Spleen (tissue), 11 donors: ENCODE measurements around the gene ADGRG3. TPM values are rescaled to one million over a fixed set of nuclear protein-coding genes. Genes with fewer than 3 reads are reported as not detected.

Experiments used
- DNase-seq: peaks from one replicate; pipeline ENCODE4 v3.0.0-alpha.2; 2020
- H3K27ac ChIP-seq, 8 donors: fragments of 200-600 bp; sonication (generic) in 7 of 8; 1 replicate in 4 of 8; 2 replicates in 4 of 8; pipeline versions ENCODE4 v1.5.0 to v1.8.0; 2016 to 2021; ENCODE audit warnings: inconsistent platforms in 4 of 8, mild to moderate bottlenecking in 4 of 8, moderate library complexity in 1 of 8
- H3K27me3 ChIP-seq, 7 donors: fragments of 200-600 bp; sonication (generic) in 6 of 7; replicated peaks in 1 of 7; 1 replicate in 4 of 7; 2 replicates in 3 of 7; pipeline versions ENCODE4 v1.5.0 to v1.8.0; 2016 to 2021; ENCODE audit warnings: inconsistent platforms in 3 of 7, mild to moderate bottlenecking in 1 of 7
- H3K36me3 ChIP-seq, 6 donors: fragments of 200-600 bp; sonication (generic) in 5 of 6; 1 replicate in 4 of 6; 2 replicates in 2 of 6; pipeline versions ENCODE4 v1.5.0 to v1.8.0; 2016 to 2021; ENCODE audit warnings: inconsistent platforms in 2 of 6
- H3K4me1 ChIP-seq, 6 donors: fragments of 200-600 bp; sonication (generic) in 5 of 6; 1 replicate in 3 of 6; 2 replicates in 3 of 6; pipeline versions ENCODE4 v1.5.0 to v1.8.0; 2016 to 2021; ENCODE audit warnings: inconsistent platforms in 3 of 6
- H3K4me3 ChIP-seq, 8 donors: fragments of 200-600 bp; sonication (generic) in 7 of 8; 1 replicate in 4 of 8; 2 replicates in 4 of 8; pipeline versions ENCODE4 v1.5.0 to v1.8.0; 2016 to 2021; ENCODE audit warnings: inconsistent platforms in 4 of 8, mild to moderate bottlenecking in 4 of 8, moderate library complexity in 2 of 8
- H3K9me3 ChIP-seq, 8 donors: fragments of 200-600 bp; sonication (generic) in 7 of 8; 1 replicate in 4 of 8; 2 replicates in 4 of 8; pipeline versions ENCODE4 v1.5.0 to v1.8.0; 2016 to 2021; ENCODE audit warnings: inconsistent platforms in 4 of 8
- POLR2A ChIP-seq, 3 donors: fragments of 450-650 bp; IDR thresholded peaks; one replicate each; pipeline ENCODE4 v1.5.1; 2017; ENCODE audit warnings: antibody characterized with exemption in 3 of 3, mild to moderate bottlenecking in 1 of 3
- POLR2AphosphoS5 ChIP-seq, 3 donors: sonication (generic); formaldehyde crosslinking; IDR thresholded peaks; one replicate each; pipeline ENCODE4 v1.5.1; 2017; ENCODE audit warnings: antibody characterized with exemption in 3 of 3
- WGBS, 5 donors: extraction: QIAGEN DNeasy Blood & Tissue Kit in 3 of 5; methylation state at CpG; one replicate each; pipeline versions ENCODE4 v1.1.5 to v1.1.7; 2013 to 2018; 5-methylcytosine and 5-hydroxymethylcytosine counted together
- intact Hi-C: fragments of 100-400 bp; cut with DNase I; formaldehyde crosslinking; loops from one replicate; pipeline ENCODE4 v1.15.0; 2023; ENCODE audit warnings: low total_unique reads
- polyA plus RNA-seq, 3 donors: library from polyadenylated mRNA; stranded (reverse); fragments of 200-250 nt; gene quantifications; one replicate each; pipeline ENCODE4 v1.2.1, GENCODE V29; 2013
- total RNA-seq, 7 donors: library from RNA; depleted of rRNA in 3 of 7; stranded (reverse); fragments of >200 nt in 3 of 7; fragmentation: NEBNext Ultra II Directional in 4 of 7; extraction: Animal tissue kit (Norgen Biotek cat#: 25700) in 4 of 7; gene quantifications; one replicate each; pipeline versions ENCODE4 v1.1.0 to v1.2.1, GENCODE V29; 2016 to 2021
- TF ChIP-seq, protein P1 (sequence below), 11 experiments: fragments of 200-600 bp in 7 of 11; fragments of 450-650 bp in 4 of 11; sonication (generic) in 4 of 11; IDR thresholded peaks in 8 of 11; conservative IDR thresholded peaks in 3 of 11; 1 replicate in 7 of 11; 2 replicates in 4 of 11; pipeline versions ENCODE4 v1.4.0 to v1.8.0; 2016 to 2021; ENCODE audit warnings: antibody characterized with exemption in 11 of 11, inconsistent platforms in 4 of 11, mild to moderate bottlenecking in 1 of 11
- donor health status: healthy with polysubstance abuse.
- donor health status: DM: no; HTN: no; CAD: no; lungs with moderate emphysema.
- donor health status: DM: no; HTN: no; CAD: no.
- donor health status: Bipolar disorder and iron deficiency.
- donor health status: healthy.
- donor health status: DM: no; HTN: no; CAD: no.
- donor health status: DM: yes; HTN: yes; CAD: no.

The ADGRG3 gene
- total and polyA plus RNA-seq, 10 donors = 2.5 to 116 (median 27.2) TPM

DNA sequence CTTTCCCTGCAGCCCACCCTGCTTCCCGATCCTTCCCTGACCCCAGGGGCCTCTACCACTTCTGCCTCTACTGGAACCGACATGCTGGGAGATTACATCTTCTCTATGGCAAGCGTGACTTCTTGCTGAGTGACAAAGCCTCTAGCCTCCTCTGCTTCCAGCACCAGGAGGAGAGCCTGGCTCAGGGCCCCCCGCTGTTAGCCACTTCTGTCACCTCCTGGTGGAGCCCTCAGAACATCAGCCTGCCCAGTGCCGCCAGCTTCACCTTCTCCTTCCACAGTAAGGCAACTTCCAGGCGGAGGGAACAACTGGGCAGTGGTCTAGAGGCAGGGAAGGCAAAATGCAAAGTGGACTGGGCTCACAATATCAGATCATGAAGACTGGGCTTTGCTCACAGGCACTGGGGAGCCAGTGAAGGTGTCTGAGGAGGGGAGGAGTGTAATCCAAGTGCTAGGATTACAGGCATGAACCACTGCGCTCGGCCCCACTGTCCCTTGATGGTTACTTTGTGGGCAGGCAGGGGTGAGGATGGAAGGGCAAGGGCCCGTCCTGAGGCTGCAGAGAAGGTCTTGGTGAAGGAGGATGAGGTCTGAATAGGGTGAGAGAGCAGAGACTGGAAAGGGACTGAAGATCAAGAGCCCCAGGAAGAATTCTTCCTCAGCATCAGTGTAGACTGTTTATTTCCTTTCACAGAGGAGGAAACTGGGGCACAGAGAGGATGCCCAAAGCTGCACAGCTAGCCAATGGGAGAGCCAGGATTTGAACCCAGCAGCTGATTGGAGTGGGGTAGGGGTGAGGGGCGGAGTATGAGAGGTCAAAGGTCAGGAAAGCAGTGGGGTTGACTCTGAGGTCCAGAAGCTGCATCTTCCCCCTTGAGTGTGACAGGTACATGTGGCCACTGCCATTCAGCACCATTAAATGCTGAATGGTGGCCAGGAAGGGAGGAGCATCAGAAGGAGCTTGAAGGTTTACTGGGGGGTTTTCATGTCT is 16.5 kb upstream of the ADGRG3 start:
- H3K36me3 ChIP-seq = no peaks in the 10 kb centered on the region
- WGBS, 5 donors = 84 to 90% (median 86%) methylated on average over 10 of the region's 10 CpGs
- H3K27ac ChIP-seq = peak overlapping the region in 2 of 8 donors; percentile 13 to 48
- intact Hi-C loops = no loop called here
- DNase-seq = peak; percentile 68
- no peak overlapping the region for H3K4me3 ChIP-seq
- peaks cover 0 to 6% (median 0%) of the 10 kb centered on the region in 7 donors for H3K27me3 ChIP-seq
- H3K4me1 ChIP-seq = peaks cover 11 to 90% (median 25%) of the 10 kb centered on the region in 6 donors
- no peak for TF ChIP-seq POLR2AphosphoS5 (IDR thresholded peaks at IDR 0.05)
- no peak for TF ChIP-seq POLR2A (IDR thresholded peaks at IDR 0.05)
- TF ChIP-seq, protein P1, sequence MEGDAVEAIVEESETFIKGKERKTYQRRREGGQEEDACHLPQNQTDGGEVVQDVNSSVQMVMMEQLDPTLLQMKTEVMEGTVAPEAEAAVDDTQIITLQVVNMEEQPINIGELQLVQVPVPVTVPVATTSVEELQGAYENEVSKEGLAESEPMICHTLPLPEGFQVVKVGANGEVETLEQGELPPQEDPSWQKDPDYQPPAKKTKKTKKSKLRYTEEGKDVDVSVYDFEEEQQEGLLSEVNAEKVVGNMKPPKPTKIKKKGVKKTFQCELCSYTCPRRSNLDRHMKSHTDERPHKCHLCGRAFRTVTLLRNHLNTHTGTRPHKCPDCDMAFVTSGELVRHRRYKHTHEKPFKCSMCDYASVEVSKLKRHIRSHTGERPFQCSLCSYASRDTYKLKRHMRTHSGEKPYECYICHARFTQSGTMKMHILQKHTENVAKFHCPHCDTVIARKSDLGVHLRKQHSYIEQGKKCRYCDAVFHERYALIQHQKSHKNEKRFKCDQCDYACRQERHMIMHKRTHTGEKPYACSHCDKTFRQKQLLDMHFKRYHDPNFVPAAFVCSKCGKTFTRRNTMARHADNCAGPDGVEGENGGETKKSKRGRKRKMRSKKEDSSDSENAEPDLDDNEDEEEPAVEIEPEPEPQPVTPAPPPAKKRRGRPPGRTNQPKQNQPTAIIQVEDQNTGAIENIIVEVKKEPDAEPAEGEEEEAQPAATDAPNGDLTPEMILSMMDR (IDR thresholded peaks at IDR 0.05 in 8 of 11, conservative IDR thresholded peaks at IDR 0.05 in 3 of 11) = no peak
- no peaks in the 10 kb centered on the region for H3K9me3 ChIP-seq

GRCh38 chr16:57652695-57653471 is 15.2 kb upstream of the ADGRG3 start:
- 77 to 92% (median 90%) methylated on average over 12 to 23 of the region's 23 CpGs for WGBS, 5 donors
- Histone ChIP-seq H3K27me3 (peaks cover 0 to 4% (median 0%) of the 10 kb centered on the region in 7 donors), H3K9me3 (no peaks in the 10 kb centered on the region), H3K27ac (peak overlapping the region in 4 of 8 donors; percentile 32 to 70 (median 43)), H3K4me1 (peaks cover 2 to 77% (median 14%) of the 10 kb centered on the region in 6 donors), H3K4me3 (peak overlapping the region in 1 of 8 donors; percentile 41), H3K36me3 (no peaks in the 10 kb centered on the region)
- TF ChIP-seq POLR2A (IDR thresholded peaks at IDR 0.05) = no peak
- TF ChIP-seq POLR2AphosphoS5 (IDR thresholded peaks at IDR 0.05) = no peak
- TF ChIP-seq, protein P1 (IDR thresholded peaks at IDR 0.05 in 8 of 11, conservative IDR thresholded peaks at IDR 0.05 in 3 of 11) = no peak
- DNase-seq = peak; percentile 55
- intact Hi-C loops = no loop called here

DNA sequence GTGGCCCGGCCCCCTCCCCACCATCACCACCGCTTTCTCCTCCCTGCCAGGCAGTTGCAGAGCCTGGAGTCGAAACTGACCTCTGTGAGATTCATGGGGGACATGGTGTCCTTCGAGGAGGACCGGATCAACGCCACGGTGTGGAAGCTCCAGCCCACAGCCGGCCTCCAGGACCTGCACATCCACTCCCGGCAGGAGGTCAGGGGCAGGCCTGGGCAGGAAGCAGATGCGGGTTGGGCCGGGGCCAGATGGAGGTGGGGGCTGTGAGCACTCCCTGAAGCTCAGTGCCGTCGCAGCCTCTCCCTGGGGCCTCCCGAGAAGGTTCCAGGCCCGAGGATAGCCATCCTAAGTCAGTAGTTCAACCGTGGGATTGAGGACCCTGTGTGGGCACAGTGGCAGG is 14.2 kb upstream of the ADGRG3 start:
- Histone ChIP-seq H3K27ac (peak overlapping the region in 4 of 8 donors; percentile 32 to 70 (median 43)), H3K4me3 (peak overlapping the region in 1 of 8 donors; percentile 41), H3K9me3 (no peaks in the 10 kb centered on the region), H3K4me1 (peaks cover 0 to 67% (median 3%) of the 10 kb centered on the region in 6 donors), H3K27me3 (peaks cover 0 to 4% (median 0%) of the 10 kb centered on the region in 7 donors), H3K36me3 (no peaks in the 10 kb centered on the region)
- TF ChIP-seq POLR2AphosphoS5 (IDR thresholded peaks at IDR 0.05) (peak; percentile 81 to 89 (median 83)), POLR2A (IDR thresholded peaks at IDR 0.05) (no peak)
- TF ChIP-seq, protein P1 (IDR thresholded peaks at IDR 0.05 in 8 of 11, conservative IDR thresholded peaks at IDR 0.05 in 3 of 11) = no peak
- WGBS, 5 donors = 20 to 37% (median 30%) methylated on average over 15 to 16 of the region's 16 CpGs
- peak; percentile 88 for DNase-seq
- intact Hi-C loops = no loop called here
